SK-N-SH treated with all-trans-retinoic acid at 6 μM for 48 hours (cell line): ENCODE data around the gene UBE2V1.

ENCODE experiments used
- ATAC-seq: fragments of 200-7000 bp; cut with Tn5 transposase; 3 replicates; pipeline ENCODE4 v1.9.1; 2020; ENCODE audit warnings: mild to moderate bottlenecking, moderate library complexity
- ARNTL ChIP-seq: fragments of 450-650 bp; formaldehyde crosslinking; IDR thresholded peaks from 2 replicates; pipeline ENCODE4 v1.5.0; 2020; ENCODE audit warnings: low read depth, mild to moderate bottlenecking, moderate library complexity, borderline replicate concordance
- BACH2 ChIP-seq: fragments of 250-450 bp; sonication (Bioruptor Pico); IDR thresholded peaks from 2 replicates; pipeline ENCODE4 v1.9.0; 2021; ENCODE audit warnings: mild to moderate bottlenecking, borderline replicate concordance
- CSDC2 ChIP-seq: fragments of 250-450 bp; sonication (Bioruptor Pico); IDR thresholded peaks from 2 replicates; pipeline ENCODE4 v1.5.0; 2020; ENCODE audit warnings: mild to moderate bottlenecking, moderate library complexity
- ESRRG ChIP-seq: fragments of 250-450 bp; sonication (Bioruptor Pico); IDR thresholded peaks from 2 replicates; pipeline ENCODE4 v1.6.1; 2021; ENCODE audit warnings: mild to moderate bottlenecking
- GLIS3 ChIP-seq: fragments of 250-450 bp; sonication (Bioruptor Pico); IDR thresholded peaks from 2 replicates; pipeline ENCODE4 v1.5.0; 2020; ENCODE audit warnings: mild to moderate bottlenecking, moderate library complexity
- ISL1 ChIP-seq: fragments of 250-450 bp; sonication (Bioruptor Pico); IDR thresholded peaks from 2 replicates; pipeline ENCODE4 v2.1.2; 2022; ENCODE audit warnings: mild to moderate bottlenecking, moderate library complexity
- PPARA ChIP-seq: fragments of 250-450 bp; sonication (Bioruptor Pico); IDR thresholded peaks from 2 replicates; pipeline ENCODE4 v1.5.0; 2020; ENCODE audit warnings: mild to moderate bottlenecking, borderline replicate concordance
- SNAI2 ChIP-seq: fragments of 250-450 bp; sonication (Bioruptor Pico); IDR thresholded peaks from 2 replicates; pipeline ENCODE4 v1.5.0; 2020; ENCODE audit warnings: mild to moderate bottlenecking, moderate library complexity
- TCF4 ChIP-seq: fragments of 250-450 bp; sonication (Bioruptor Pico); IDR thresholded peaks from 2 replicates; pipeline ENCODE4 v1.8.0; 2021; ENCODE audit warnings: mild to moderate bottlenecking, moderate library complexity, borderline replicate concordance
- TOX ChIP-seq: fragments of 250-450 bp; sonication (Bioruptor Pico); IDR thresholded peaks from 2 replicates; pipeline ENCODE4 v1.8.0; 2021; ENCODE audit warnings: mild to moderate bottlenecking, moderate library complexity, borderline replicate concordance
- ZC3H10 ChIP-seq: fragments of 250-450 bp; sonication (Bioruptor Pico); IDR thresholded peaks from 2 replicates; pipeline ENCODE4 v1.5.1; 2021; ENCODE audit warnings: mild to moderate bottlenecking, moderate library complexity
- ZFP3 ChIP-seq: fragments of 250-450 bp; sonication (Bioruptor Pico); IDR thresholded peaks from 2 replicates; pipeline ENCODE4 v1.5.0; 2020; ENCODE audit warnings: mild to moderate bottlenecking, moderate library complexity
- ZFP30 ChIP-seq: fragments of 450-650 bp; formaldehyde crosslinking; IDR thresholded peaks from 2 replicates; pipeline ENCODE4 v1.5.0; 2022; ENCODE audit warnings: mild to moderate bottlenecking, moderate library complexity
- ZNF70 ChIP-seq: fragments of 450-650 bp; formaldehyde crosslinking; IDR thresholded peaks from 2 replicates; pipeline ENCODE4 v1.5.0; 2020; ENCODE audit warnings: mild to moderate bottlenecking, moderate library complexity
- ZNF8 ChIP-seq: fragments of 450-650 bp; formaldehyde crosslinking; IDR thresholded peaks from 2 replicates; pipeline ENCODE4 v1.5.0; 2020; ENCODE audit warnings: mild to moderate bottlenecking, moderate library complexity
- TF ChIP-seq, protein P1 (sequence below): fragments of 250-450 bp; sonication (Bioruptor Pico); IDR thresholded peaks from 2 replicates; pipeline ENCODE4 v1.8.0; 2020; ENCODE audit warnings: mild to moderate bottlenecking, moderate library complexity, borderline replicate concordance
- TF ChIP-seq, protein P2 (sequence below): fragments of 250-450 bp; sonication (Bioruptor Pico); IDR thresholded peaks from 2 replicates; pipeline ENCODE4 v1.8.0; 2021; ENCODE audit warnings: low read depth, mild to moderate bottlenecking, moderate library complexity, borderline replicate concordance
- TF ChIP-seq, protein P3 (sequence below): fragments of 250-450 bp; sonication (Bioruptor Pico); IDR thresholded peaks from 2 replicates; pipeline ENCODE4 v1.5.1; 2020; ENCODE audit warnings: low read depth, mild to moderate bottlenecking, moderate library complexity
- TF ChIP-seq, protein P4 (sequence below): fragments of 250-450 bp; sonication (Bioruptor Pico); IDR thresholded peaks from 2 replicates; pipeline ENCODE4 v1.5.1; 2021; ENCODE audit warnings: mild to moderate bottlenecking, moderate library complexity

Gene UBE2V1

DNA sequence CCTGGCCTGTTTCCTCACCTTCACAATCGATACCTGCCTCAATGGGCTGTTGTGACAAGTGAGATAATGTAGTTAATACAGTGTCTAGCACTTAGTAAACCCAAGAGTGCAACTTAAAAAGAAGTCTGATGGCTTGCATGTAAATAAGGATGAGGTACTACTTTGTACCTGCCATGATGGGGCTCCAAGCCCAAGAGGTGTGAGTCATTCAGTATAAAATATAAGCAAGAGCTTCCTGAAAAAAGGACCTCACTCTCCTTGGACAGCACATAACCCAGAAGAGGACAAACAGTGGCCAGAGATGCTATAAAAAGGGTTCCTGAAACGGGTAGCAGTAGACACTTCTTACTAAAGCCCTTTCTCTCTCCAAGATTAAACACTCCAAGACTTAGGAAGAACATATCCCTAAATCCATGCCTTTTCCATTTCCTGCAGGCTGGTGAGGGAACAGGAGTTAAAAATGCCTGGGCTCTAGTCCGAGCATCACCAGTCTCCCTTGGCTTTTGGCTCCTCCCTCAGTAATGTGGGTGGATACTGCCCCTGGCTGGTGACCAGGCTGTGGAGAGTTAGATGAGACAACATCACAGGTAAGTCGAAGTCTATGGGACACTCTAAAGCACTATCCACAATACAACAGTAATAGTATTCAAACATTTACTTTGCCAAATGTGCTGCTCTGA, 4.3 kb downstream of the UBE2V1 start:
- TF ChIP-seq ZFP3 (CRISPR knock-in tag) (no peak), GLIS3 (CRISPR knock-in tag) (no peak), ARNTL (CRISPR knock-in tag) (no peak), BACH2 (no peak), ESRRG (CRISPR knock-in tag) (no peak), ZC3H10 (CRISPR knock-in tag) (no peak), PPARA (no peak)
- TF ChIP-seq, protein P1, sequence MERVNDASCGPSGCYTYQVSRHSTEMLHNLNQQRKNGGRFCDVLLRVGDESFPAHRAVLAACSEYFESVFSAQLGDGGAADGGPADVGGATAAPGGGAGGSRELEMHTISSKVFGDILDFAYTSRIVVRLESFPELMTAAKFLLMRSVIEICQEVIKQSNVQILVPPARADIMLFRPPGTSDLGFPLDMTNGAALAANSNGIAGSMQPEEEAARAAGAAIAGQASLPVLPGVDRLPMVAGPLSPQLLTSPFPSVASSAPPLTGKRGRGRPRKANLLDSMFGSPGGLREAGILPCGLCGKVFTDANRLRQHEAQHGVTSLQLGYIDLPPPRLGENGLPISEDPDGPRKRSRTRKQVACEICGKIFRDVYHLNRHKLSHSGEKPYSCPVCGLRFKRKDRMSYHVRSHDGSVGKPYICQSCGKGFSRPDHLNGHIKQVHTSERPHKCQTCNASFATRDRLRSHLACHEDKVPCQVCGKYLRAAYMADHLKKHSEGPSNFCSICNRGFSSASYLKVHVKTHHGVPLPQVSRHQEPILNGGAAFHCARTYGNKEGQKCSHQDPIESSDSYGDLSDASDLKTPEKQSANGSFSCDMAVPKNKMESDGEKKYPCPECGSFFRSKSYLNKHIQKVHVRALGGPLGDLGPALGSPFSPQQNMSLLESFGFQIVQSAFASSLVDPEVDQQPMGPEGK (CRISPR knock-in tag), result no peak
- TF ChIP-seq, protein P2, sequence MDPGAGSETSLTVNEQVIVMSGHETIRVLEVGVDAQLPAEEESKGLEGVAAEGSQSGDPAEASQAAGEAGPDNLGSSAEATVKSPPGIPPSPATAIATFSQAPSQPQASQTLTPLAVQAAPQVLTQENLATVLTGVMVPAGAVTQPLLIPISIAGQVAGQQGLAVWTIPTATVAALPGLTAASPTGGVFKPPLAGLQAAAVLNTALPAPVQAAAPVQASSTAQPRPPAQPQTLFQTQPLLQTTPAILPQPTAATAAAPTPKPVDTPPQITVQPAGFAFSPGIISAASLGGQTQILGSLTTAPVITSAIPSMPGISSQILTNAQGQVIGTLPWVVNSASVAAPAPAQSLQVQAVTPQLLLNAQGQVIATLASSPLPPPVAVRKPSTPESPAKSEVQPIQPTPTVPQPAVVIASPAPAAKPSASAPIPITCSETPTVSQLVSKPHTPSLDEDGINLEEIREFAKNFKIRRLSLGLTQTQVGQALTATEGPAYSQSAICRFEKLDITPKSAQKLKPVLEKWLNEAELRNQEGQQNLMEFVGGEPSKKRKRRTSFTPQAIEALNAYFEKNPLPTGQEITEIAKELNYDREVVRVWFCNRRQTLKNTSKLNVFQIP (CRISPR knock-in tag), result no peak
- TF ChIP-seq, protein P3, sequence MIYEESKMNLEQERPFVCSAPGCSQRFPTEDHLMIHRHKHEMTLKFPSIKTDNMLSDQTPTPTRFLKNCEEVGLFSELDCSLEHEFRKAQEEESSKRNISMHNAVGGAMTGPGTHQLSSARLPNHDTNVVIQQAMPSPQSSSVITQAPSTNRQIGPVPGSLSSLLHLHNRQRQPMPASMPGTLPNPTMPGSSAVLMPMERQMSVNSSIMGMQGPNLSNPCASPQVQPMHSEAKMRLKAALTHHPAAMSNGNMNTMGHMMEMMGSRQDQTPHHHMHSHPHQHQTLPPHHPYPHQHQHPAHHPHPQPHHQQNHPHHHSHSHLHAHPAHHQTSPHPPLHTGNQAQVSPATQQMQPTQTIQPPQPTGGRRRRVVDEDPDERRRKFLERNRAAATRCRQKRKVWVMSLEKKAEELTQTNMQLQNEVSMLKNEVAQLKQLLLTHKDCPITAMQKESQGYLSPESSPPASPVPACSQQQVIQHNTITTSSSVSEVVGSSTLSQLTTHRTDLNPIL (CRISPR knock-in tag), result no peak
- no peak for ATAC-seq

DNA sequence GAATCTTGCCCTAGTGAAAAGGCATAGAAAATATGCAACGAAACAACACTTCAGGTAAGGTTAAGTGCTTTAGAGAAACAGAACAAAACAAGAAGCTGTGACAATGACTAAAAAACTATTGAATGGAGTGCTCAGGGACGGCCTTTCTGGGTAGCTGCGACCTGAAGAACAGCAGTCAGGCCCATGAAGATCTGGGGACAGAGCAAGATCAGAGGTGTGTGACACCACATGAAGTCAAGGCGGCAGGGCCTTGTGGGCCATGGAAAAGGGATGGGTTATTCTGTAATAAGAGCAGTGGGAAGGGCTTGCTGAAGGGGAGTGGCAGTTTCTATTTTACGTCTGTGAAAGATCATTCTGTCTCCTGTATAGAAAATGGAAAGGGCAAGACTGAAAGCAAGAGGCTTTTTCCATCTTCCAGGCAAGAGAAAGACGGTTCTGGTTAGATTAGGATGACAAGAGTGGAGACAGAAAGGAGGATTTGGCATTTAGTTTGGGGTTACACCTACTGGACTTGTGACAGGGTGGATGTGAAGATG, 5.1 kb downstream of the UBE2V1 start:
- no peak for ATAC-seq
- no peak for TF ChIP-seq CSDC2 (CRISPR knock-in tag)
- no peak for TF ChIP-seq ZNF8 (CRISPR knock-in tag)
- no peak for TF ChIP-seq TOX (CRISPR knock-in tag)
- TF ChIP-seq, protein P2 (CRISPR knock-in tag), result no peak
- TF ChIP-seq, protein P4, sequence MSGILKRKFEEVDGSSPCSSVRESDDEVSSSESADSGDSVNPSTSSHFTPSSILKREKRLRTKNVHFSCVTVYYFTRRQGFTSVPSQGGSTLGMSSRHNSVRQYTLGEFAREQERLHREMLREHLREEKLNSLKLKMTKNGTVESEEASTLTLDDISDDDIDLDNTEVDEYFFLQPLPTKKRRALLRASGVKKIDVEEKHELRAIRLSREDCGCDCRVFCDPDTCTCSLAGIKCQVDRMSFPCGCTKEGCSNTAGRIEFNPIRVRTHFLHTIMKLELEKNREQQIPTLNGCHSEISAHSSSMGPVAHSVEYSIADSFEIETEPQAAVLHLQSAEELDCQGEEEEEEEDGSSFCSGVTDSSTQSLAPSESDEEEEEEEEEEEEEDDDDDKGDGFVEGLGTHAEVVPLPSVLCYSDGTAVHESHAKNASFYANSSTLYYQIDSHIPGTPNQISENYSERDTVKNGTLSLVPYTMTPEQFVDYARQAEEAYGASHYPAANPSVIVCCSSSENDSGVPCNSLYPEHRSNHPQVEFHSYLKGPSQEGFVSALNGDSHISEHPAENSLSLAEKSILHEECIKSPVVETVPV, result no peak
- TF ChIP-seq TCF4 (CRISPR knock-in tag), result no peak
- no peak for TF ChIP-seq GLIS3 (CRISPR knock-in tag)

DNA sequence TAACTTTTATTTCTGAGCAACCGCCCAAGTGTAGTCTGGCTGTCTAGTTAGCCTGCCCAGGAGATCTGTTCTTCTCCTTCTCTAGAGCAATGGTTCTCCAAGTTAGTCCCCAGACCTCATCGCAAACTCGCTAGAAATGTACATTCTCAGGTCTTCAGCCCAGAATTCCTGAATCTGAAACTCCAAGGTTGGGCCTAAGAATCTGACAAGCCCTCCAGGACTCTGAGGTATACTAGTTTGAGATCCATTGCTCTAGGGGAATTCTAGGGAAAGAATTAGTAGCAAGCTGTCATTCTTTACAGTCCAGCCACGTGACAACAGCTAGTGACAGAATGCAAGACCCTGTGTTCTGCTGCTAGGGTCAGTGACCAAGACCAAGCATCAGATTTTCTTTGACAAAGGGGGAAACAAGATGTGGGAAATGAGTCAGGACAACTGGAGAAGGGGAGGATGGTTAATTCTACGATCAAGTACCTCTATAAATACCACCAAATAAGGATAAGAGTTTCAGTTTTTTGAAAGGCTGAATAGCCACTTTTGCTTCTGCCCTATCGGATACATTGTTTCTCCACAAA, 5.8 kb downstream of the UBE2V1 start:
- no peak for ATAC-seq
- TF ChIP-seq, protein P2 (CRISPR knock-in tag), result no peak
- no peak for TF ChIP-seq CSDC2 (CRISPR knock-in tag)
- TF ChIP-seq, protein P3 (CRISPR knock-in tag), result no peak
- no peak for TF ChIP-seq ISL1 (CRISPR knock-in tag)
- TF ChIP-seq BACH2, result no peak
- no peak for TF ChIP-seq ZFP30
- TF ChIP-seq SNAI2 (CRISPR knock-in tag), result no peak
- no peak for TF ChIP-seq ZFP3 (CRISPR knock-in tag)
- no peak for TF ChIP-seq ZNF70 (CRISPR knock-in tag)
- TF ChIP-seq TCF4 (CRISPR knock-in tag), result no peak
- TF ChIP-seq, protein P1 (CRISPR knock-in tag), result no peak
- no peak for TF ChIP-seq ZNF8 (CRISPR knock-in tag)
- TF ChIP-seq, protein P4, result no peak
- TF ChIP-seq PPARA, result no peak
- no peak for TF ChIP-seq ZC3H10 (CRISPR knock-in tag)
